IPS-20b (cell line): ENCODE results near the gene ENAH.

Experiments used
- H3K27ac ChIP-seq: one replicate; pipeline ENCODE4 v1.5.1; 2013; ENCODE audit warnings: low read length
- H3K27me3 ChIP-seq: 2 replicates; pipeline ENCODE4 v1.6.1; 2013; ENCODE audit warnings: mild to moderate bottlenecking, low read length, inconsistent platforms; ENCODE audit not compliant: insufficient read depth
- H3K36me3 ChIP-seq: 2 replicates; pipeline ENCODE4 v1.6.1; 2013; ENCODE audit warnings: low read depth, mild to moderate bottlenecking, inconsistent platforms, low read length, moderate library complexity; ENCODE audit not compliant: insufficient read depth
- H3K4me1 ChIP-seq: 2 replicates; pipeline ENCODE4 v1.6.1; 2013; ENCODE audit warnings: mild to moderate bottlenecking, control low read depth, inconsistent platforms, low read length, moderate library complexity; ENCODE audit not compliant: insufficient read depth
- H3K4me3 ChIP-seq: 2 replicates; pipeline ENCODE4 v1.5.1; 2013; ENCODE audit warnings: mild to moderate bottlenecking, low read length, inconsistent platforms
- H3K9ac ChIP-seq: 2 replicates; pipeline ENCODE4 v1.6.1; 2013; ENCODE audit warnings: low read depth, mild to moderate bottlenecking, inconsistent platforms, low read length, moderate library complexity
- H3K9me3 ChIP-seq: 2 replicates; pipeline ENCODE4 v1.6.1; 2013; ENCODE audit warnings: mild to moderate bottlenecking, low read depth, low read length, inconsistent platforms; ENCODE audit not compliant: insufficient read depth

Gene ENAH

GRCh38 chr1:225567789-225568188 is 85.1 kb downstream of the ENAH start:
- Histone ChIP-seq H3K4me3 (no peak overlapping the region), H3K36me3 (peaks cover 32% of the 10 kb centered on the region), H3K9me3 (no peaks in the 10 kb centered on the region), H3K4me1 (peaks cover 13% of the 10 kb centered on the region; the same call in 1 of the 2 replicates), H3K27me3 (no peaks in the 10 kb centered on the region), H3K9ac (no peak overlapping the region), H3K27ac (no peak overlapping the region)

DNA sequence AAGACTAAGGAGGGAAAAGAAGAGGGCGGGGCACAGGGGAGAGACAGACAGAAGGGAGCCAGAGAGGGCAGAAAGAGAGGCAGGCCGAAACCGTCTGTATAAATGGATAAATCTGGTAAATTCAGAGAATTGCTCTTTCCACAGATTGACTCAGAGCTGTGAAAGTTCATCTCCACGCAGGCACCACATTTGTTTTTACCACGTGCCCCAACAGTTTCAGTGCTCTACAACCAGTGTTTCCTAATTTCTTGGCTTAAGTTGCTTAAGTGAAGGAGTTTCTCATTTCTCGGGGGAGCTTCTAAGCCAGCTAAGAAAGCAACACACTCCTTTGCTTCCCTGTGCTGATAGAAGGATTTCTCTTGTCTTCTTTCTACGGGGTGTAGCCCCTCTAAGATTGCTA is 87.1 kb downstream of the ENAH start:
- peaks cover 5% of the 10 kb centered on the region; the same call in 1 of the 2 replicates for H3K4me1 ChIP-seq
- H3K36me3 ChIP-seq: peaks cover 42% of the 10 kb centered on the region
- H3K4me3 ChIP-seq: no peak overlapping the region
- no peaks in the 10 kb centered on the region for H3K9me3 ChIP-seq
- H3K9ac ChIP-seq: no peak overlapping the region
- H3K27ac ChIP-seq: no peak overlapping the region
- H3K27me3 ChIP-seq: no peaks in the 10 kb centered on the region

DNA sequence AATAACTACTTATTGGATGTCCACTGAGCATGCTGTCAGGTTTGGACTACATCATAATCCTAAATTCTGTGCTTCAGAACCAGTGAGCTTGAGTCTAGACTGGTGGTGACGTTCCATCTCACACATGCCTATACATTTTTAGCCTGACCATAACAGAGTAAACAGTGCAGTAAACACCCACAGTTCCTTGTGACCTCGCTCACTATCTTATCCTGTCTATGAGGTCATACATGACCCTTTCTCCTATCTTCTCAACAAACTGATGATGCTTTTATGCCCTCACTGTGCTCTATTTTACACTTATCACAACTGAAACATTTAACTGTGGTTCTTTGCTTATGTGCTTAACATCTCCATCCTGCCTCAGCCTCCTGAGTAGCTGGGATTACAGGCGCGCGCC is 91.2 kb downstream of the ENAH start:
- Histone ChIP-seq H3K36me3 (peaks cover 70% of the 10 kb centered on the region), H3K9ac (no peak overlapping the region), H3K4me1 (no peaks in the 10 kb centered on the region), H3K27ac (no peak overlapping the region), H3K4me3 (no peak overlapping the region), H3K9me3 (peaks cover 6% of the 10 kb centered on the region; the same call in 1 of the 2 replicates), H3K27me3 (no peaks in the 10 kb centered on the region)

- peaks cover 57% of the 10 kb centered on the region for H3K36me3 ChIP-seq
- H3K27ac ChIP-seq: no peak overlapping the region
- H3K4me3 ChIP-seq: no peak overlapping the region
These were observed 93.0 kb downstream of the ENAH start for GRCh38 chr1:225559902-225560301.

GRCh38 chr1:225559326-225559725 is 93.6 kb downstream of the ENAH start:
- H3K9ac ChIP-seq: no peak overlapping the region
- H3K36me3 ChIP-seq: peaks cover 62% of the 10 kb centered on the region
- no peak overlapping the region for H3K4me3 ChIP-seq
- H3K9me3 ChIP-seq: peaks cover 6% of the 10 kb centered on the region; the same call in 1 of the 2 replicates
- H3K27me3 ChIP-seq: no peaks in the 10 kb centered on the region
- no peak overlapping the region for H3K27ac ChIP-seq
- no peaks in the 10 kb centered on the region for H3K4me1 ChIP-seq

More at GRCh38 chr1:225559902-225560301, 93.0 kb downstream of the ENAH start:
- no peaks in the 10 kb centered on the region for H3K4me1 ChIP-seq
- no peak overlapping the region for H3K9ac ChIP-seq
- no peaks in the 10 kb centered on the region for H3K27me3 ChIP-seq
- H3K9me3 ChIP-seq: peaks cover 6% of the 10 kb centered on the region; the same call in 1 of the 2 replicates

DNA sequence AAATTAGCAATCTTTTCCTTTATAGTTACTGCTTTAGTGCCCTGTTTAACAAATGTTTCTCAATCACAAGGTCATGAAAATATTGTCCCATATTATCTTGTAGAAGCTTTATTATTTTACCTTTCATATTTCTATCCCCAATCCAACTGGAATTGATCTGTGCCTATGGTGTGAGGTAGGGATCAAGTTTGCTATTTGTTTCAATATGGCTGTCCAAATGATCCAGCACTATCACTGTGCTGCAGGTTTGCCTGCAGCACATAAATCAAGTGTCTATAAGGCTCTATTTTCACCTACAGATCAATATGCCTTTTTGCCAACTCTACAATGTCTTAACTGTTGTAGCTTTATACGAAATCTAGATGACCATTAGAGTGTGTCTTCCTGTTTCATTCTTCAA is 96.2 kb downstream of the ENAH start:
- H3K4me1 ChIP-seq: no peaks in the 10 kb centered on the region
- no peaks in the 10 kb centered on the region for H3K27me3 ChIP-seq
- H3K27ac ChIP-seq: no peak overlapping the region
- no peak overlapping the region for H3K9ac ChIP-seq
- peaks cover 6% of the 10 kb centered on the region; the same call in 1 of the 2 replicates for H3K9me3 ChIP-seq
- H3K4me3 ChIP-seq: no peak overlapping the region
- H3K36me3 ChIP-seq: peaks cover 53% of the 10 kb centered on the region

- H3K9ac ChIP-seq: no peak overlapping the region
- H3K27ac ChIP-seq: no peak overlapping the region
- H3K36me3 ChIP-seq: peaks cover 57% of the 10 kb centered on the region
- no peaks in the 10 kb centered on the region for H3K4me1 ChIP-seq
- no peak overlapping the region for H3K4me3 ChIP-seq
- no peaks in the 10 kb centered on the region for H3K27me3 ChIP-seq
- H3K9me3 ChIP-seq: peaks cover 6% of the 10 kb centered on the region; the same call in 1 of the 2 replicates
These were observed 97.1 kb downstream of the ENAH start for GRCh38 chr1:225555821-225556220.

- H3K4me3 ChIP-seq: no peak overlapping the region
- H3K9me3 ChIP-seq: peaks cover 6% of the 10 kb centered on the region; the same call in 1 of the 2 replicates
- H3K36me3 ChIP-seq: peaks cover 43% of the 10 kb centered on the region
These were observed 98.6 kb downstream of the ENAH start for GRCh38 chr1:225554216-225554812.

GRCh38 chr1:225549821-225550220 is 103.1 kb downstream of the ENAH start:
- Histone ChIP-seq H3K9me3 (no peaks in the 10 kb centered on the region), H3K27me3 (no peaks in the 10 kb centered on the region), H3K36me3 (peaks cover 36% of the 10 kb centered on the region), H3K4me1 (no peaks in the 10 kb centered on the region), H3K9ac (no peak overlapping the region), H3K27ac (no peak overlapping the region), H3K4me3 (no peak overlapping the region)

More at GRCh38 chr1:225554216-225554812, 98.6 kb downstream of the ENAH start:
- no peak overlapping the region for H3K9ac ChIP-seq
- H3K4me1 ChIP-seq: no peaks in the 10 kb centered on the region
- no peaks in the 10 kb centered on the region for H3K27me3 ChIP-seq
- no peak overlapping the region for H3K27ac ChIP-seq

- Histone ChIP-seq H3K4me3 (no peak overlapping the region), H3K9ac (no peak overlapping the region), H3K9me3 (no peaks in the 10 kb centered on the region), H3K27ac (no peak overlapping the region), H3K4me1 (no peaks in the 10 kb centered on the region), H3K27me3 (no peaks in the 10 kb centered on the region), H3K36me3 (peaks cover 24% of the 10 kb centered on the region)
These were observed 104.6 kb downstream of the ENAH start for GRCh38 chr1:225548140-225548857.

DNA sequence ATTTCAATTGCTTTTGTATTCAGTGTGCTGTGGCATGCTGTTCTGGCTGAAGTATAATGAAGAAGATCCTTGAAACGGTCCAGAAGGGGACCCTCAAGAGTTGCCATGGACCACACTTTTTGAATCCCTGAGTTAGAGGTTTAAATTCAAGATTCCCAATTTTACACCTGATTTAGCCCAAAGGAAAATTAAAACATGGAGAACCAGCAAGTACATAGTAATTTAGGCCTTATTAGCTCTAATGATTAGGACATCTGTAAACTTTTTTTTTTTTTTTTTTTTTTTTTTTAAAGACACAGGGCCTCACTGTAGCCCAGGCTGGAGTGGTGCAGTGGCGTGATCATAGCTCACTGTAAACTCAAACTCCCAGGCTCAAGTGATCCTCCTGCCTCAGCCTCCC is 107.3 kb downstream of the ENAH start:
- Histone ChIP-seq H3K9ac (no peak overlapping the region), H3K4me1 (peaks cover 3% of the 10 kb centered on the region; the same call in 1 of the 2 replicates), H3K9me3 (no peaks in the 10 kb centered on the region), H3K36me3 (peaks cover 12% of the 10 kb centered on the region), H3K27ac (no peak overlapping the region), H3K27me3 (no peaks in the 10 kb centered on the region), H3K4me3 (no peak overlapping the region)

- H3K27ac ChIP-seq: no peak overlapping the region
- H3K4me3 ChIP-seq: no peak overlapping the region
- no peaks in the 10 kb centered on the region for H3K9me3 ChIP-seq
- H3K4me1 ChIP-seq: peaks cover 9% of the 10 kb centered on the region
- H3K9ac ChIP-seq: no peak overlapping the region
- no peaks in the 10 kb centered on the region for H3K27me3 ChIP-seq
- peaks cover 12% of the 10 kb centered on the region for H3K36me3 ChIP-seq
These were observed 108.0 kb downstream of the ENAH start for GRCh38 chr1:225544924-225545323.
